IMR-90 (cell line): ENCODE results near the gene PCSK1N. TPM values are rescaled to one million over a fixed set of nuclear protein-coding genes. Genes with fewer than 3 reads are reported as not detected.

Experiments
- ATAC-seq: fragments of 200-7000 bp; cut with Tn5 transposase; 2 replicates; pipeline ENCODE4 v1.9.1; 2020; ENCODE audit warnings: low read depth, mild to moderate bottlenecking, moderate library complexity
- BruUV-seq: library from RNA; stranded (reverse); fragments of 400-500 nt; replicated peaks from 2 replicates; lab custom pipeline; 2021; lab: Mats Ljungman, UMichigan
- CTCF ChIA-PET: fragments of 300-600 bp; formaldehyde crosslinking; extraction: SDS; loops from one replicate; lab custom pipeline; 2021; ENCODE audit warnings: antibody characterized with exemption; lab: Yijun Ruan, JAX
- POLR2A ChIA-PET: fragments of 300-600 bp; sonication (Branson Sonifier 250); formaldehyde crosslinking; loops from one replicate; lab custom pipeline; 2022; ENCODE audit warnings: antibody characterized with exemption; ENCODE audit not compliant: unreplicated experiment; lab: Charles Lee
- DNase-seq: peaks from one replicate; pipeline ENCODE4 v3.0.0; 2013
- H2AFZ ChIP-seq: replicated peaks from 2 replicates; pipeline ENCODE3; 2013; ENCODE audit warnings: low read length, mild to moderate bottlenecking; ENCODE audit not compliant: poor library complexity
- H2AK5ac ChIP-seq: 2 replicates; pipeline ENCODE4 v1.6.1; 2013; ENCODE audit warnings: low read depth, low read length, inconsistent platforms
- H2AK9ac ChIP-seq: replicated peaks from 2 replicates; pipeline ENCODE3; 2013; ENCODE audit warnings: mild to moderate bottlenecking, low read depth, low read length, moderate library complexity; ENCODE audit not compliant: poor library complexity
- H2BK120ac ChIP-seq: 2 replicates; pipeline ENCODE4 v1.6.1; 2013; ENCODE audit warnings: low read depth, low read length, inconsistent platforms
- H2BK15ac ChIP-seq: 3 replicates; pipeline ENCODE4 v1.6.1; 2013; ENCODE audit warnings: low read depth, low read length, inconsistent platforms
- H2BK20ac ChIP-seq: 2 replicates; pipeline ENCODE4 v1.6.1; 2013; ENCODE audit warnings: low read depth, mild to moderate bottlenecking, inconsistent platforms, low read length, moderate library complexity
- H2BK5ac ChIP-seq: 2 replicates; pipeline ENCODE4 v1.6.1; 2013; ENCODE audit warnings: mild to moderate bottlenecking, low read depth, low read length, inconsistent platforms; ENCODE audit not compliant: poor library complexity, severe bottlenecking
- H3K14ac ChIP-seq: replicated peaks from 2 replicates; pipeline ENCODE4 v1.6.1; 2013; ENCODE audit warnings: low read depth, low read length, inconsistent platforms
- H3K18ac ChIP-seq: 2 replicates; pipeline ENCODE4 v1.6.1; 2013; ENCODE audit warnings: low read depth, low read length, control low read depth
- H3K23ac ChIP-seq: 2 replicates; pipeline ENCODE4 v1.6.1; 2013; ENCODE audit warnings: low read depth, low read length, inconsistent platforms
- H3K27ac ChIP-seq: 2 replicates; pipeline ENCODE4 v1.5.1; 2013; ENCODE audit warnings: mild to moderate bottlenecking, control low read depth, low read length; ENCODE audit not compliant: insufficient read depth
- H3K27me3 ChIP-seq: 2 replicates; pipeline ENCODE4 v1.6.1; 2013; ENCODE audit warnings: low read length; ENCODE audit not compliant: control insufficient read depth, insufficient read depth
- H3K36me3 ChIP-seq: 2 replicates; pipeline ENCODE4 v1.6.1; 2013; ENCODE audit warnings: low read length, mixed read lengths; ENCODE audit not compliant: control insufficient read depth, insufficient read depth
- H3K4ac ChIP-seq: 2 replicates; pipeline ENCODE4 v1.6.1; 2013; ENCODE audit warnings: low read depth, low read length, inconsistent platforms
- H3K4me1 ChIP-seq: 2 replicates; pipeline ENCODE4 v1.6.1; 2013; ENCODE audit warnings: low read length, mixed read lengths; ENCODE audit not compliant: control insufficient read depth, insufficient read depth
- H3K4me2 ChIP-seq: 2 replicates; pipeline ENCODE4 v1.6.1; 2013; ENCODE audit warnings: low read depth, mild to moderate bottlenecking, control low read depth, low read length, moderate library complexity
- H3K4me3 ChIP-seq: 2 replicates; pipeline ENCODE4 v1.5.1; 2013; ENCODE audit warnings: low read depth, mild to moderate bottlenecking, control low read depth, low read length, moderate library complexity; ENCODE audit not compliant: insufficient read depth
- H3K56ac ChIP-seq: 2 replicates; pipeline ENCODE4 v1.6.1; 2013; ENCODE audit warnings: low read length, inconsistent platforms; ENCODE audit not compliant: insufficient read depth; ENCODE audit errors: extremely low read depth
- H3K79me1 ChIP-seq, 2 experiments: 2 replicates each; pipeline ENCODE4 v1.6.1; 2013; ENCODE audit warnings: low read length in 2 of 2, inconsistent platforms in 1 of 2, low read depth in 1 of 2
- H3K9ac ChIP-seq: 2 replicates; pipeline ENCODE4 v1.6.1; 2013; ENCODE audit warnings: low read depth, low read length, control low read depth
- H3K9me1 ChIP-seq: 2 replicates; pipeline ENCODE4 v1.6.1; 2013; ENCODE audit warnings: low read length, inconsistent platforms; ENCODE audit not compliant: insufficient read depth
- H3K9me3 ChIP-seq: 2 replicates; pipeline ENCODE4 v1.6.1; 2013; ENCODE audit warnings: low read length; ENCODE audit not compliant: control insufficient read depth, insufficient read depth
- H4K20me1 ChIP-seq: 2 replicates; pipeline ENCODE4 v1.6.1; 2013; ENCODE audit warnings: low read length, inconsistent platforms; ENCODE audit not compliant: insufficient read depth
- H4K5ac ChIP-seq: 2 replicates; pipeline ENCODE4 v1.6.1; 2013; ENCODE audit warnings: mild to moderate bottlenecking, low read depth, low read length, control low read depth
- H4K8ac ChIP-seq, 2 experiments: 2 replicates each; pipeline ENCODE4 v1.6.1; 2013; ENCODE audit warnings: low read depth in 2 of 2, low read length in 2 of 2, control low read depth in 1 of 2, inconsistent platforms in 1 of 2
- H4K91ac ChIP-seq: 2 replicates; pipeline ENCODE4 v1.6.1; 2013; ENCODE audit warnings: low read depth, low read length, inconsistent platforms; ENCODE audit not compliant: insufficient read depth
- BHLHE40 ChIP-seq: fragments of 150-350 bp; IDR thresholded peaks from 2 replicates; pipeline ENCODE4 v1.6.1; 2016; ENCODE audit warnings: mild to moderate bottlenecking, low read depth, low read length
- CEBPB ChIP-seq: IDR thresholded peaks from 2 replicates; pipeline ENCODE4 v1.6.1; 2012; ENCODE audit warnings: low read depth, low read length, improper control_type of control experiment
- FOS ChIP-seq: fragments of 150-350 bp; IDR thresholded peaks from 2 replicates; pipeline ENCODE4 v1.6.1; 2016; ENCODE audit warnings: low read depth, low read length
- MAZ ChIP-seq: IDR thresholded peaks from 2 replicates; pipeline ENCODE4 v1.6.1; 2012; ENCODE audit warnings: low read depth, mild to moderate bottlenecking, low read length, improper control_type of control experiment, moderate library complexity, borderline replicate concordance
- MXI1 ChIP-seq: IDR thresholded peaks from 2 replicates; pipeline ENCODE4 v1.6.1; 2012; ENCODE audit warnings: low read depth, mild to moderate bottlenecking, low read length, moderate library complexity, borderline replicate concordance
- NFE2L2 ChIP-seq: fragments of 150-350 bp; IDR thresholded peaks from 2 replicates; pipeline ENCODE4 v1.6.1; 2016; ENCODE audit warnings: low read depth, mild to moderate bottlenecking, low read length
- POLR2A ChIP-seq: IDR thresholded peaks from 2 replicates; pipeline ENCODE4 v1.6.1; 2012; ENCODE audit warnings: mild to moderate bottlenecking, low read depth, low read length
- RAD21 ChIP-seq: IDR thresholded peaks from 2 replicates; pipeline ENCODE4 v1.6.1; 2012; ENCODE audit warnings: low read length, improper control_type of control experiment
- RCOR1 ChIP-seq: IDR thresholded peaks from 2 replicates; pipeline ENCODE4 v1.6.1; 2012; ENCODE audit warnings: mild to moderate bottlenecking, low read length, improper control_type of control experiment; ENCODE audit not compliant: insufficient replicate concordance
- RFX5 ChIP-seq: IDR thresholded peaks from 2 replicates; pipeline ENCODE4 v1.8.0; 2012; ENCODE audit warnings: low read depth, mild to moderate bottlenecking, low read length, moderate library complexity
- SMC3 ChIP-seq: fragments of 150-350 bp; IDR thresholded peaks from 2 replicates; pipeline ENCODE4 v1.6.1; 2016; ENCODE audit warnings: low read depth, mild to moderate bottlenecking, antibody characterized with exemption, low read length, moderate library complexity
- WGBS, 2 experiments: methylation state at CpG; one replicate each; pipeline versions ENCODE4 v1.1.5 to v1.1.7; 2013; ENCODE audit warnings: missing lambda C conversion rate in 2 of 2; ENCODE audit not compliant: insufficient read length in 1 of 2; ENCODE audit errors: extremely low coverage in 2 of 2; 5-methylcytosine and 5-hydroxymethylcytosine counted together
- dilution Hi-C: fragments of 300-500 bp; cut with HindIII; formaldehyde crosslinking; loops from one replicate; pipeline ENCODE4 v1.14.3; 2018; ENCODE audit warnings: low sequenced_read_pairs; ENCODE audit not compliant: unreplicated experiment
- in situ Hi-C: fragments of 300-500 bp; cut with MboI; formaldehyde crosslinking; loops from 3 replicates; pipeline ENCODE4 v1.14.3; 2019; ENCODE audit warnings: low sequenced_read_pairs, inconsistent platforms, mixed read lengths
- intact Hi-C: fragments of 100-400 bp; cut with micrococcal nuclease; formaldehyde crosslinking; loops from 2 replicates; pipeline ENCODE4 v1.10.0; 2022
- polyA plus RNA-seq, 3 experiments: library from polyadenylated mRNA; depleted of rRNA; stranded (reverse); fragments of >200 nt; gene quantifications; 2 replicates each; pipeline ENCODE4 v1.2.3, GENCODE V29; 2012; ENCODE audit warnings: low replicate concordance in 1 of 3
- total RNA-seq: library from RNA; depleted of rRNA; stranded (reverse); fragments of >200 nt; gene quantifications from 2 replicates; pipeline ENCODE4 v1.2.3, GENCODE V29; 2012
- TF ChIP-seq, protein P1 (sequence below): conservative IDR thresholded peaks from 2 replicates; pipeline ENCODE4 v1.5.1; 2012; ENCODE audit warnings: mild to moderate bottlenecking, low read depth, low read length, improper control_type of control experiment
- TF ChIP-seq, protein P2 (sequence below): fragments of 150-350 bp; IDR thresholded peaks from 2 replicates; pipeline ENCODE4 v1.6.1; 2016; ENCODE audit warnings: low read depth, mild to moderate bottlenecking, low read length, moderate library complexity, borderline replicate concordance

The PCSK1N gene
- total and polyA plus RNA-seq, 2 of the 4 experiments (the other 2 are of a cell fraction): 0.12 TPM; not detected in 1

DNA sequence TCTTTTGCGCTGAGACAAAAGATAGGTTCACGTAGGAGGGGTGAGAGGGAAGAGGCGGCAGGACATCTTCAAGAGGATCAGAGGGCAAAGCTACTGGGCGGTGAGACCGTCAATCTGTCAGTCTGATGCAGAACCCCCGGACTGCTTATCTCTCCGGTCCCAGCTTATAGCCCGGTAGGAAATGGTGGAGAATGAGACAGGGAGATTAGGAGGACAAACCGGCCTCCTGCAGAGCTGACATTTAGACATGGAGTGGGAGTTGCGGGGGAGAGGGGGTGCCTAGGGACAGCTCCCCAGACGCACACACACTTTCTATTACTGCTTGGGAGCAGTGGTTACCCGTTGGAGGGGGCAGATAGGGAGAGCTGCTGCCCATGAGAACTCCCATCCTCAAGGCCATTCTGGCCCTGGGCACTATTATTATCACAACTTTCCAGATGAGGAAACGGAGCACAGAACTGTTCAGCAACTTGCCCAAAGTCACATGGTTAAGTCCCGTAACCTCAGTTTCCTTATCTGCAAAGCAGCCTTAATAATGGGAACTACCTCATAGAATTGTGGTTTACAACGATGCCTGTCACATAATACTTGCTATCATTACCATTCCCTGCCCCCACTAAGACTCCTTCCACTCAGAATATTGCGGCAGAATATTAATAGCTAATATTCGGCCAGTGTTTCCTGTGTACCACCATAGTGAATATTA is 34.7 kb downstream of the PCSK1N start (continued):
- TF ChIP-seq, protein P1, sequence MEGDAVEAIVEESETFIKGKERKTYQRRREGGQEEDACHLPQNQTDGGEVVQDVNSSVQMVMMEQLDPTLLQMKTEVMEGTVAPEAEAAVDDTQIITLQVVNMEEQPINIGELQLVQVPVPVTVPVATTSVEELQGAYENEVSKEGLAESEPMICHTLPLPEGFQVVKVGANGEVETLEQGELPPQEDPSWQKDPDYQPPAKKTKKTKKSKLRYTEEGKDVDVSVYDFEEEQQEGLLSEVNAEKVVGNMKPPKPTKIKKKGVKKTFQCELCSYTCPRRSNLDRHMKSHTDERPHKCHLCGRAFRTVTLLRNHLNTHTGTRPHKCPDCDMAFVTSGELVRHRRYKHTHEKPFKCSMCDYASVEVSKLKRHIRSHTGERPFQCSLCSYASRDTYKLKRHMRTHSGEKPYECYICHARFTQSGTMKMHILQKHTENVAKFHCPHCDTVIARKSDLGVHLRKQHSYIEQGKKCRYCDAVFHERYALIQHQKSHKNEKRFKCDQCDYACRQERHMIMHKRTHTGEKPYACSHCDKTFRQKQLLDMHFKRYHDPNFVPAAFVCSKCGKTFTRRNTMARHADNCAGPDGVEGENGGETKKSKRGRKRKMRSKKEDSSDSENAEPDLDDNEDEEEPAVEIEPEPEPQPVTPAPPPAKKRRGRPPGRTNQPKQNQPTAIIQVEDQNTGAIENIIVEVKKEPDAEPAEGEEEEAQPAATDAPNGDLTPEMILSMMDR: no peak

DNA sequence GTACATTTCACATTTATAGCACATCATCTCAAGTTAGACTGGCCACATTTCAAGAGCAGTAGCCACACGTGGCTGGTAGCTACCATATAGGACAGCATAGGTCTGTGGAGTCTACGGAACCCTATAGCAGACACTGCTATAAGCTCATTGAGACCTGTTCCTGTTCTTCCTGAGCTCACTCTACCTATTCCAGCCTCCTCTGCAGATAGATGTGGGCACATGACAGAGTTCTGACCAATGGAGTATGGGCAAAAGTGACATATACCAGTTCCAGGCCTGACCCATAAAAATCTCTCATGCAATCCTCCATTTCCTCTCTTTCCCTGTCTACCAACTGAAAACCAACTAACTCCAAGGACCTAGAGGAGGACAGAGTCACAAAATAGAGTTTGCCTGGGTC is 37.1 kb downstream of the PCSK1N start:
- in situ Hi-C loops: no loop called here
- no peak overlapping the region for H4K91ac ChIP-seq
- H3K56ac ChIP-seq: no peak overlapping the region
- no peak overlapping the region for H2AFZ ChIP-seq
- H3K27ac ChIP-seq: no peak overlapping the region
- intact Hi-C loops: no loop called here
- no peaks in the 10 kb centered on the region for H3K36me3 ChIP-seq
- no peak overlapping the region for H2AK9ac ChIP-seq
- peaks cover 16% of the 10 kb centered on the region; the same call in 1 of the 2 replicates for H3K9me1 ChIP-seq
- H2AK5ac ChIP-seq: no peak overlapping the region
- H2BK15ac ChIP-seq: no peak overlapping the region
- H4K20me1 ChIP-seq: no peaks in the 10 kb centered on the region
- no peaks in the 10 kb centered on the region for H3K9me3 ChIP-seq
- H2BK20ac ChIP-seq: no peak overlapping the region
- BruUV-seq: no TSS peak
- no CpG with 5 or more reads among the region's 2 CpGs for WGBS, 2 experiments
- H3K18ac ChIP-seq: no peak overlapping the region
- H2BK120ac ChIP-seq: no peak overlapping the region
- CTCF ChIA-PET: interaction anchor here (0.6 kb wide), 1 partner anchor 9 kb away, joined by 4 read pairs; no protein-coding TSS in a partner anchor
- DNase-seq (no peak), ATAC-seq (no peak)
- no peak overlapping the region for H3K4ac ChIP-seq
- no peak overlapping the region for H2BK5ac ChIP-seq
- H3K9ac ChIP-seq: no peak overlapping the region
- H3K4me2 ChIP-seq: no peak overlapping the region
- POLR2A ChIA-PET: no interaction called here
- H3K79me1 ChIP-seq: peaks cover 0 to 13% of the 10 kb centered on the region in 2 experiments; a peak in 1 of 4 replicates
- peaks cover 3% of the 10 kb centered on the region; the same call in 1 of the 2 replicates for H3K27me3 ChIP-seq
- no peak overlapping the region for H3K14ac ChIP-seq
- H3K4me1 ChIP-seq: peaks cover 3% of the 10 kb centered on the region
- dilution Hi-C loops: no loop called here
- no peak overlapping the region for H4K5ac ChIP-seq
- no peak overlapping the region for H3K23ac ChIP-seq
- no peak overlapping the region for H3K4me3 ChIP-seq
- H4K8ac ChIP-seq: no peak overlapping the region
- TF ChIP-seq MAZ (no peak), SMC3 (no peak), NFE2L2 (no peak), CEBPB (no peak), RFX5 (no peak), POLR2A (no peak), FOS (no peak), BHLHE40 (no peak), MXI1 (no peak), RCOR1 (no peak), RAD21 (no peak)
- TF ChIP-seq, protein P2, sequence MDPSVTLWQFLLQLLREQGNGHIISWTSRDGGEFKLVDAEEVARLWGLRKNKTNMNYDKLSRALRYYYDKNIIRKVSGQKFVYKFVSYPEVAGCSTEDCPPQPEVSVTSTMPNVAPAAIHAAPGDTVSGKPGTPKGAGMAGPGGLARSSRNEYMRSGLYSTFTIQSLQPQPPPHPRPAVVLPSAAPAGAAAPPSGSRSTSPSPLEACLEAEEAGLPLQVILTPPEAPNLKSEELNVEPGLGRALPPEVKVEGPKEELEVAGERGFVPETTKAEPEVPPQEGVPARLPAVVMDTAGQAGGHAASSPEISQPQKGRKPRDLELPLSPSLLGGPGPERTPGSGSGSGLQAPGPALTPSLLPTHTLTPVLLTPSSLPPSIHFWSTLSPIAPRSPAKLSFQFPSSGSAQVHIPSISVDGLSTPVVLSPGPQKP: no peak
